Rectal smooth muscle tissue (tissue), 1 donor: ENCODE measurements around the gene GIT1.
A peak's percentile ranks its signal among the peaks of the same experiment; 100 is the strongest.

ENCODE experiments used
- H3K27ac ChIP-seq: one replicate; pipeline ENCODE4 v1.7.0; 2013; ENCODE audit warnings: low read depth, low read length, inconsistent platforms
- H3K27me3 ChIP-seq: one replicate; pipeline ENCODE4 v1.7.0; 2013; ENCODE audit warnings: low read length; ENCODE audit not compliant: control insufficient read depth, insufficient read depth
- H3K36me3 ChIP-seq: one replicate; pipeline ENCODE4 v1.7.0; 2013; ENCODE audit warnings: low read length; ENCODE audit not compliant: control insufficient read depth, insufficient read depth
- H3K4me1 ChIP-seq: one replicate; pipeline ENCODE4 v1.7.0; 2013; ENCODE audit warnings: low read length; ENCODE audit not compliant: control insufficient read depth, insufficient read depth
- H3K4me3 ChIP-seq: one replicate; pipeline ENCODE4 v1.7.0; 2013; ENCODE audit warnings: low read length
- H3K9ac ChIP-seq: one replicate; pipeline ENCODE4 v1.7.0; 2013; ENCODE audit warnings: low read length

GIT1 gene

GRCh38 chr17:29571486-29571882 lies 18.0 kb downstream of the GIT1 start:
- H3K27me3 ChIP-seq, result no peaks in the 10 kb centered on the region
- H3K4me1 ChIP-seq, result peaks cover 11% of the 10 kb centered on the region
- H3K4me3 ChIP-seq, result no peak overlapping the region
- H3K27ac ChIP-seq, result no peak overlapping the region
- peaks cover 21% of the 10 kb centered on the region for H3K36me3 ChIP-seq
- no peak overlapping the region for H3K9ac ChIP-seq

DNA sequence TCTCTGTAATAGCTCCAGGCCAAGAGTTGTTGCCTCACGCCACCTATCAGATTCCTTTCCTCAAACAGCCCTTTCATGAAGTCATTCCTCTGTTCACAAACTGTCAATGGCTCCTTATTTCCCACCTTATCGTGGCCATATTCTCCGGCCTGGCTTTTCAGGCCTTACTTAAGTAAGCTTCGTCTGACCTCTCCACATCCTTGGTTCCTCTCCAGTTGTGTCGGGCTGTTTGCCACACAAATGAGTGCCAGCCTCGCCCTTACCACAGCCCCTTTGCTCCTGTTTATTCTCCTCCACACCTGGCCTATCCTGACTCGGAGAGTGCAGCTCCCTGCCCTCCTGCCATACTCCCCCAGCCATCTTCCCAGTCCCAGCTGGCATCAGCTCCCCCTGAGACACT lies 18.9 kb downstream of the GIT1 start:
- Histone ChIP-seq H3K27ac (no peak overlapping the region), H3K9ac (no peak overlapping the region), H3K36me3 (peaks cover 12% of the 10 kb centered on the region), H3K27me3 (no peaks in the 10 kb centered on the region), H3K4me1 (peaks cover 11% of the 10 kb centered on the region), H3K4me3 (no peak overlapping the region)

GRCh38 chr17:29569245-29569950 lies 20.1 kb downstream of the GIT1 start:
- no peaks in the 10 kb centered on the region for H3K27me3 ChIP-seq
- H3K36me3 ChIP-seq, result peaks cover 3% of the 10 kb centered on the region
- H3K9ac ChIP-seq, result peak overlapping the region; percentile 61
- peak overlapping the region; percentile 78 for H3K27ac ChIP-seq
- H3K4me1 ChIP-seq, result peaks cover 11% of the 10 kb centered on the region
- H3K4me3 ChIP-seq, result peak overlapping the region; percentile 82

DNA sequence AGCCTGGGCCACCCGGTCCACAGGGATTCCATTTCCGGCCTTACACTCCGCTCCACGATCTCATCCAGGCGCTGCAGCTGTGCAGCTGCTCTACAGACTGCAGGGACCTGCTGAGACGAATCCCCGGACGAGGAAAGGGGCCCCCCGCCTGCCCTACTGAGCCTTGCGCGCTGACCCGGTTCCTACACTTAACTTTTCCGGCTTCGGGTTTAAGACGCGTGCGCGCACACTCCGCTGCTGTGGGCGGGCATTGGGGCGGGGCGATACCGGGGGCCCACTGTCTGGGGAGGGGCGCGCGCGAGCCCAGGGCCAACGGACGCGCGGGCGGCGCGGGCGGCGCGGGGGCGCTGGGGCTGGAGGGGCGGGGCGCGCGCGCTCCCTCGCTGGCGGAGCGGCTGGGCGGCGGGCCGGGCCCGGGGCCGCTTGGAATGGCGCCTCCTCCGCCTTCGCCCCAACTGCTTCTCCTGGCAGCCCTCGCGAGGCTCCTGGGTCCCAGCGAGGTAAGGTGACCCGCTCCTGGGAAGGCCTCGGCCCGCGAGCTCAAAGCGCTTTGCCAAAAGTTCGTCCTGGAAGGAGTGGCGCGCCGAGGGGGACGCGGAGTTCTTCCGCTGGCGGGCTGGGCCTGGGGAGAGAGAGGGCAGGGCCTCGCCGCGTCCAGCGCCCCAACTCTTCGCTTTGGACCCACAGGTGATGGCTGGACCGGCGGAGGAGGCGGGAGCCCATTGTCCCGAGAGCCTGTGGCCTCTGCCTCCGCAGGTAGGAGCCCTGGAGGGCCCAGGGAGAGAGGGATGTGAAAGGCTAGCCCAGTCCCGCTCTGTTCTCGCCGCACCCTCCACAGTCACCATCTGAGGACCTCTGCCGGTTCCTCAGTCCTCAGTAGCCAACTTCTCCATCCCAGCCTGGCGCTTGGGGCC lies 20.9 kb downstream of the GIT1 start, which contains the start of gene TP53I13:
TSS of gene TP53I13 (plus strand) at position 371 of the 914 bp plus-strand sequence. CDS start at position 429, 58 bp downstream.
- H3K27me3 ChIP-seq, result no peaks in the 10 kb centered on the region
- H3K27ac ChIP-seq, result peak within 1 kb of the TSS; percentile 78
- peaks cover 11% of the 10 kb centered on the region for H3K4me1 ChIP-seq
- peak within 1 kb of the TSS; percentile 61 for H3K9ac ChIP-seq
- peak within 1 kb of the TSS; percentile 88 for H3K4me3 ChIP-seq
- peaks cover 3% of the 10 kb centered on the region for H3K36me3 ChIP-seq

DNA sequence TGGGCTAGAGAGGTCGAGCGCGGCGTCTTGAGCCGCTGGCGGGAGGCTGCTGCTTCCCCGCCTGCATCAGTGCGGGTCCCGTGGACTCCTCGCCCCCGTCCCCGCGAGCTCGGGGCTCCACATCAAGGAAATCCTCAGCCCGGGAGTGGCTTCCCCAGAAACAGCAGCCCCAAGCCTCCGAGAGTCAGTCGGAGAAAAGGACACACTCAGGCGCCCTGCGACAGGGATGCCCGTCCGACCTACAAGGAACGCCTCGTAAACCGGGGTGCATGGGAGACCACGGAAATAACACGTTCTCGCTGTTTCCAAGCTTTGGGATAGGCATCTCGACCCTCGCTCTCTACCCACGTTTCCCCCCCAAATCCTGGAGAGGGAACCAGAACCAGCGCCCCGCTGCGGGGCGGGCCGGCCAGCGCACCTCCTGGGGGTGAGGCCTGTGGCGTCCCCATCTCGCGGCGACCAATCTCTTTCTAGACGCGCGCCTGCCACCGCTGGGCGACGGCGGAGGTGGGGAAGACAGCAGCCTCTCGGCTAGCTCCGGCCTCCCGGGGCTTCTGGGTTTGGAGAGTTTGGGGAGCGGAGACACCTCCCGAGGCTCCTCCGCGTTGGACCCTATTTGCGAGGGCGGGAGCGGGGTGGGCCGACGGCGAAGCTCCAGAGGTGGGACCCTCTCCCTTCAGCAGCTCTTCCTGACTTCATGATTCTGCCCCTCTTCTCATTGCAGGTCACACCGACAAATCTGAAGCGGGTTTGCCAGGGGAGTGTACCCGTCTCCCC lies 21.7 kb downstream of the GIT1 start:
- no peaks in the 10 kb centered on the region for H3K27me3 ChIP-seq
- peak overlapping the region; percentile 70 for H3K27ac ChIP-seq
- H3K9ac ChIP-seq, result peak overlapping the region; percentile 58
- H3K36me3 ChIP-seq, result peaks cover 3% of the 10 kb centered on the region
- peaks cover 11% of the 10 kb centered on the region for H3K4me1 ChIP-seq
- H3K4me3 ChIP-seq, result peak overlapping the region; percentile 88

GRCh38 chr17:29567304-29567553 lies 22.2 kb downstream of the GIT1 start:
- Histone ChIP-seq H3K4me1 (peaks cover 10% of the 10 kb centered on the region), H3K9ac (peak overlapping the region; percentile 58), H3K27ac (peak overlapping the region; percentile 70), H3K36me3 (peaks cover 6% of the 10 kb centered on the region), H3K27me3 (no peaks in the 10 kb centered on the region), H3K4me3 (peak overlapping the region; percentile 88)

GRCh38 chr17:29566473-29567303 lies 22.8 kb downstream of the GIT1 start, which contains the start of gene ABHD15:
Gene ABHD15 (minus strand): TSS chr17:29567037. CDS start chr17:29566966, 71 bp downstream.
- peak within 1 kb of the TSS; percentile 70 for H3K27ac ChIP-seq
- H3K4me3 ChIP-seq, result peak within 1 kb of the TSS; percentile 88
- peaks cover 8% of the 10 kb centered on the region for H3K36me3 ChIP-seq
- peak within 1 kb of the TSS; percentile 58 for H3K9ac ChIP-seq
- H3K4me1 ChIP-seq, result peaks cover 9% of the 10 kb centered on the region
- no peaks in the 10 kb centered on the region for H3K27me3 ChIP-seq

- peaks cover 5% of the 10 kb centered on the region for H3K36me3 ChIP-seq
- no peaks in the 10 kb centered on the region for H3K27me3 ChIP-seq
- H3K27ac ChIP-seq, result no peak overlapping the region
- peaks cover 10% of the 10 kb centered on the region for H3K4me1 ChIP-seq
- peak overlapping the region; percentile 26 for H3K9ac ChIP-seq
- H3K4me3 ChIP-seq, result peak overlapping the region; percentile 60
Measured at GRCh38 chr17:29565643-29566472, 23.6 kb downstream of the GIT1 start.

DNA sequence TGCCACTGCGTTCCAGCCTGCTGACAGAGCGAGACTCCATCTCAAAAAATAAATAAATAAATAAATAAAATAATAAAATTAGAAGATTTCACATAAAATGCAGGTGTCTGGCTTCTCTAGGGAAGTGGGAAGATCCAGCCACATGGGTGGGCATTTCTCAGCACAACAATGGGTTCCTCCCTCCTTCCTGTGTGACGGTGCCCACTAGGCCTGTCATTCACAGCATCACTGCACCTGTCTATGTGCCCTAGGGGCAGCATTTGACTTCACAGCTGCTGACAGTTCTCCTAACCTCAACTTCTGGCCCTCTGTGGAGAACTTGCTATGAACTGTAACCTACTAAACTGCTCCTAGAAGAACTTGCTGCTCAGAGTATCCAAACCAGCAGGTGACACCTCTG lies 25.6 kb downstream of the GIT1 start:
- peaks cover 5% of the 10 kb centered on the region for H3K36me3 ChIP-seq
- H3K4me3 ChIP-seq, result no peak overlapping the region
- H3K27me3 ChIP-seq, result no peaks in the 10 kb centered on the region
- no peak overlapping the region for H3K9ac ChIP-seq
- H3K4me1 ChIP-seq, result peaks cover 2% of the 10 kb centered on the region
- no peak overlapping the region for H3K27ac ChIP-seq

GRCh38 chr17:29562615-29563014 lies 26.8 kb downstream of the GIT1 start:
- Histone ChIP-seq H3K27ac (no peak overlapping the region), H3K4me1 (peaks cover 2% of the 10 kb centered on the region), H3K4me3 (no peak overlapping the region), H3K9ac (no peak overlapping the region), H3K36me3 (peaks cover 5% of the 10 kb centered on the region), H3K27me3 (no peaks in the 10 kb centered on the region)
